ENCODE measurements around the gene PNP.

DNA sequence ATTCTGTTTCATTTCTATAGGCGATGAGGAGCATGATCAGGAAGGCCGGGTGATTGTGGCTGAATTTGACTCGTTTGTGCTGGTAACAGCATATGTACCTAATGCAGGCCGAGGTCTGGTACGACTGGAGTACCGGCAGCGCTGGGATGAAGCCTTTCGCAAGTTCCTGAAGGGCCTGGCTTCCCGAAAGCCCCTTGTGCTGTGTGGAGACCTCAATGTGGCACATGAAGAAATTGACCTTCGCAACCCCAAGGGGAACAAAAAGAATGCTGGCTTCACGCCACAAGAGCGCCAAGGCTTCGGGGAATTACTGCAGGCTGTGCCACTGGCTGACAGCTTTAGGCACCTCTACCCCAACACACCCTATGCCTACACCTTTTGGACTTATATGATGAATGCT lies 12.2 kb upstream of the PNP start:
- TF ChIP-seq EZH2 (IDR thresholded peaks at IDR 0.05; ENCODE audit: low read length, missing control alignments) = no peak
- TF ChIP-seq, protein P1, sequence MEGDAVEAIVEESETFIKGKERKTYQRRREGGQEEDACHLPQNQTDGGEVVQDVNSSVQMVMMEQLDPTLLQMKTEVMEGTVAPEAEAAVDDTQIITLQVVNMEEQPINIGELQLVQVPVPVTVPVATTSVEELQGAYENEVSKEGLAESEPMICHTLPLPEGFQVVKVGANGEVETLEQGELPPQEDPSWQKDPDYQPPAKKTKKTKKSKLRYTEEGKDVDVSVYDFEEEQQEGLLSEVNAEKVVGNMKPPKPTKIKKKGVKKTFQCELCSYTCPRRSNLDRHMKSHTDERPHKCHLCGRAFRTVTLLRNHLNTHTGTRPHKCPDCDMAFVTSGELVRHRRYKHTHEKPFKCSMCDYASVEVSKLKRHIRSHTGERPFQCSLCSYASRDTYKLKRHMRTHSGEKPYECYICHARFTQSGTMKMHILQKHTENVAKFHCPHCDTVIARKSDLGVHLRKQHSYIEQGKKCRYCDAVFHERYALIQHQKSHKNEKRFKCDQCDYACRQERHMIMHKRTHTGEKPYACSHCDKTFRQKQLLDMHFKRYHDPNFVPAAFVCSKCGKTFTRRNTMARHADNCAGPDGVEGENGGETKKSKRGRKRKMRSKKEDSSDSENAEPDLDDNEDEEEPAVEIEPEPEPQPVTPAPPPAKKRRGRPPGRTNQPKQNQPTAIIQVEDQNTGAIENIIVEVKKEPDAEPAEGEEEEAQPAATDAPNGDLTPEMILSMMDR (conservative IDR thresholded peaks at IDR 0.05 in 1 of 2, IDR thresholded peaks at IDR 0.05 in 1 of 2; ENCODE audit: low read depth in 1 of 2, low read length in 2 of 2) = no peak

Data from fibroblast of lung (primary cell).